Adrenal gland (tissue), 12 donors: ENCODE data around the gene CPNE7. TPM values are rescaled to one million over a fixed set of nuclear protein-coding genes. Genes with fewer than 3 reads are reported as not detected.

Experiments used
- DNase-seq, 7 donors: peaks; one replicate each; pipeline ENCODE4 v3.0.0-alpha.2; 2019 to 2020
- H3K27ac ChIP-seq, 5 donors: fragments of 200-600 bp; sonication (generic) in 4 of 5; 1 replicate in 3 of 5; 2 replicates in 2 of 5; pipeline versions ENCODE4 v1.5.1 to v1.8.0; 2016 to 2020; ENCODE audit warnings: mild to moderate bottlenecking in 1 of 5
- H3K27me3 ChIP-seq: fragments of 200-600 bp; 2 replicates; pipeline ENCODE4 v1.8.0; 2021
- H3K36me3 ChIP-seq, 2 donors: fragments of 200-600 bp; replicated peaks in 1 of 2; 1 replicate in 1 of 2; 2 replicates in 1 of 2; pipeline versions ENCODE4 v1.5.1 to v1.8.0; 2018 to 2022
- H3K4me1 ChIP-seq, 2 donors: fragments of 200-600 bp; replicated peaks in 1 of 2; 1 replicate in 1 of 2; 2 replicates in 1 of 2; pipeline versions ENCODE4 v1.5.1 to v1.8.0; 2018 to 2021
- H3K4me3 ChIP-seq, 4 donors: fragments of 200-600 bp; sonication (generic) in 3 of 4; one replicate each; pipeline ENCODE4 v1.5.1; 2016 to 2018
- H3K9me3 ChIP-seq, 3 donors: fragments of 200-600 bp; sonication (generic) in 1 of 3; replicated peaks in 1 of 3; 1 replicate in 2 of 3; 2 replicates in 1 of 3; pipeline versions ENCODE4 v1.5.1 to v1.8.0; 2016 to 2021
- POLR2A ChIP-seq, 2 donors: fragments of 450-650 bp; IDR thresholded peaks; one replicate each; pipeline ENCODE4 v1.6.1; 2017; ENCODE audit warnings: antibody characterized with exemption in 2 of 2, mild to moderate bottlenecking in 2 of 2, moderate library complexity in 1 of 2
- WGBS, 4 donors: extraction: QIAGEN DNeasy Blood & Tissue Kit in 2 of 4; methylation state at CpG; one replicate each; pipeline versions ENCODE4 v1.1.5 to v1.1.7; 2013 to 2017; 5-methylcytosine and 5-hydroxymethylcytosine counted together
- intact Hi-C, 2 donors: fragments of 100-400 bp; cut with DNase I; formaldehyde crosslinking; loops; one replicate each; pipeline versions ENCODE4 v1.14.1 to v1.15.0; 2022 to 2023
- polyA plus RNA-seq, 3 donors: library from polyadenylated mRNA; stranded (reverse); fragments of 200-250 nt in 2 of 3; fragments of 350-450 nt in 1 of 3; fragmentation: Illumina TruSeq in 1 of 3; extraction: RNeasy Lipid Tissue Mini Kit (QIAGEN cat#74804) in 1 of 3; gene quantifications; one replicate each; pipeline ENCODE4 v1.2.3, GENCODE V29; 2013 to 2014
- total RNA-seq, 9 donors: library from RNA; depleted of rRNA in 4 of 9; stranded (reverse); fragments of >200 nt in 4 of 9; fragments of 120-200 nt in 1 of 9; fragmentation: NEBNext Ultra II Directional in 1 of 9; extraction: Animal tissue kit (Norgen Biotek cat#: 25700) in 1 of 9; gene quantifications; one replicate each; pipeline versions ENCODE4 v1.1.0 to v1.2.4, GENCODE V29; 2013 to 2023
- TF ChIP-seq, protein P1 (sequence below), 6 experiments: fragments of 450-650 bp in 4 of 6; fragments of 200-600 bp in 2 of 6; sonication (generic) in 1 of 6; IDR thresholded peaks; 1 replicate in 5 of 6; 2 replicates in 1 of 6; pipeline versions ENCODE4 v1.5.1 to v1.8.0; 2016 to 2021; ENCODE audit warnings: antibody characterized with exemption in 6 of 6, mild to moderate bottlenecking in 2 of 6, moderate library complexity in 1 of 6
- donor health status: healthy with polysubstance abuse.
- donor health status: Bipolar disorder and iron deficiency.
- donor health status: DM: yes; HTN: yes; CAD: no.
- donor health status: DM: no; HTN: no; CAD: no.
- donor health status: DM: no; HTN: no; CAD: no.
- donor health status: DM: yes; HTN: yes; CAD: no.

The CPNE7 gene
- total and polyA plus RNA-seq, 12 donors = 0.15 to 6.8 (median 0.52) TPM; not detected in 3

DNA sequence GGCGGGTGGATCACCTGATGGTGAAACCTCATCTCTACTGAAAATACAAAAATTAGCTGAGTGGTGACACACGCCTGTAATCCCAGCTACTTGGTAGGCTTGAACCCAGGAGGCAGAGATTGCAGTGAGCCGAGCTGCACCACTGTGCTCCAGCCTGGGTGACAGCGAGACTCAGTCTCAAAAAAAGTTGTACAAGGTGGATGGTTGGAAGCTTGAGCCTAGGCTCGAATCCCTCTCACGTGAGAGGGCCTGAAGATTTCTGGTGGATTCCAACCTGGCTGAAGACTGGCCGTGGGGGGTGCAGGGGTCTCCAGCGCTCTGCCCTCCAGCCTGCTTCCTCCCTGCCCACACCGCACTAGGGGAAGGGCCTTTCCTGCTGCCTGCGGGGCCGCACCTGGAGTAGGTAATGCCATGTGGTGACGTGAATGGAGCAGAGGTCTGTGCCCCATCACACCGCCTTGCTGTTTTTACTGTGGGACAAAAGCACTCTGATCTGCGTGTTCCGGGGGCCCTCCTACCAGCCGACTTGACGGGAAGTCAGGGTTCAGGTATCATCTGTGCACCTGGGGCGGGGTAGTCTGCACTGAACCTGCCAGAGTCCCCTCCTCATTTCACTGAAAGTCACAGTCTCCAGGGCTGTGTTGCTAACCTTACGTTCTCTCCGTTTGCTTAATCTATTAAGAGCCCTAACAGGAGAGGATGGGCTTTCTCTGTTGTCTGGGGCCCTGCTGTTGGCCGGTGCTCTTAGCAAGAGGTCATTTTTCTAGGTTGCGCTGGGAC lies 10.9 kb upstream of the CPNE7 start:
- TF ChIP-seq, protein P1, sequence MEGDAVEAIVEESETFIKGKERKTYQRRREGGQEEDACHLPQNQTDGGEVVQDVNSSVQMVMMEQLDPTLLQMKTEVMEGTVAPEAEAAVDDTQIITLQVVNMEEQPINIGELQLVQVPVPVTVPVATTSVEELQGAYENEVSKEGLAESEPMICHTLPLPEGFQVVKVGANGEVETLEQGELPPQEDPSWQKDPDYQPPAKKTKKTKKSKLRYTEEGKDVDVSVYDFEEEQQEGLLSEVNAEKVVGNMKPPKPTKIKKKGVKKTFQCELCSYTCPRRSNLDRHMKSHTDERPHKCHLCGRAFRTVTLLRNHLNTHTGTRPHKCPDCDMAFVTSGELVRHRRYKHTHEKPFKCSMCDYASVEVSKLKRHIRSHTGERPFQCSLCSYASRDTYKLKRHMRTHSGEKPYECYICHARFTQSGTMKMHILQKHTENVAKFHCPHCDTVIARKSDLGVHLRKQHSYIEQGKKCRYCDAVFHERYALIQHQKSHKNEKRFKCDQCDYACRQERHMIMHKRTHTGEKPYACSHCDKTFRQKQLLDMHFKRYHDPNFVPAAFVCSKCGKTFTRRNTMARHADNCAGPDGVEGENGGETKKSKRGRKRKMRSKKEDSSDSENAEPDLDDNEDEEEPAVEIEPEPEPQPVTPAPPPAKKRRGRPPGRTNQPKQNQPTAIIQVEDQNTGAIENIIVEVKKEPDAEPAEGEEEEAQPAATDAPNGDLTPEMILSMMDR (IDR thresholded peaks at IDR 0.05) = no peak
- no peak for TF ChIP-seq POLR2A (IDR thresholded peaks at IDR 0.05)
- Histone ChIP-seq H3K4me1 (peaks cover 28 to 44% of the 10 kb centered on the region in 2 donors), H3K27ac (peak overlapping the region in 2 of 5 donors; percentile 5 to 50), H3K27me3 (no peaks in the 10 kb centered on the region), H3K9me3 (no peaks in the 10 kb centered on the region), H3K4me3 (no peak overlapping the region), H3K36me3 (peaks cover 0 to 38% of the 10 kb centered on the region in 2 donors)
- WGBS, 4 donors = 62 to 72% (median 71%) methylated on average over 13 to 22 of the region's 22 CpGs
- intact Hi-C loops = no loop called here
- no peak for DNase-seq

GRCh38 chr16:89565256-89565505 lies 10.4 kb upstream of the CPNE7 start:
- no peak for DNase-seq
- 28 to 50% (median 31%) methylated on average over 2 to 3 of the region's 3 CpGs for WGBS, 4 donors
- Histone ChIP-seq H3K4me1 (peaks cover 24 to 42% of the 10 kb centered on the region in 2 donors), H3K36me3 (peaks cover 0 to 38% of the 10 kb centered on the region in 2 donors), H3K27ac (peak overlapping the region in 2 of 5 donors; percentile 5 to 50), H3K27me3 (no peaks in the 10 kb centered on the region), H3K4me3 (no peak overlapping the region), H3K9me3 (no peaks in the 10 kb centered on the region)
- TF ChIP-seq POLR2A (IDR thresholded peaks at IDR 0.05) = no peak
- TF ChIP-seq, protein P1 (IDR thresholded peaks at IDR 0.05) = no peak
- intact Hi-C loops = no loop called here

- no peaks in the 10 kb centered on the region for H3K27me3 ChIP-seq
- peaks cover 0 to 38% of the 10 kb centered on the region in 2 donors for H3K36me3 ChIP-seq
- H3K4me1 ChIP-seq = peaks cover 24 to 42% of the 10 kb centered on the region in 2 donors
- H3K4me3 ChIP-seq = peak overlapping the region in 1 of 4 donors; percentile 19
- 2 to 4% (median 4%) methylated on average over 21 to 46 of the region's 46 CpGs for WGBS, 4 donors
- peak overlapping the region in 3 of 5 donors; percentile 5 to 50 (median 29) for H3K27ac ChIP-seq
- TF ChIP-seq, protein P1 (IDR thresholded peaks at IDR 0.05) = peak; percentile 35 to 61 (median 54)
- no peak for TF ChIP-seq POLR2A (IDR thresholded peaks at IDR 0.05)
- intact Hi-C loops = no loop called here
- H3K9me3 ChIP-seq = no peaks in the 10 kb centered on the region
- DNase-seq = peak; percentile 54 to 75 (median 59)
Measured at GRCh38 chr16:89565506-89566372, 9.8 kb upstream of the CPNE7 start.
